ENCODE data around the gene IQSEC2. TPM values are rescaled to one million over a fixed set of nuclear protein-coding genes. Genes with fewer than 3 reads are reported as not detected.
A peak's percentile ranks its signal among the peaks of the same experiment; 100 is the strongest.

The IQSEC2 gene
- total RNA-seq, 1 donor from 2014 or later: 38.9 TPM

GRCh38 chrX:53234484-53234883, 46.9 kb downstream of the IQSEC2 start:
- Mint-ChIP-seq H3K27ac (ENCODE audit: unreplicated experiment) (no peak overlapping the region), H3K36me3 (ENCODE audit: low read depth, unreplicated experiment) (peaks cover 17% of the 10 kb centered on the region), H3K4me3 (ENCODE audit: unreplicated experiment) (no peak overlapping the region), H3K27me3 (ENCODE audit: unreplicated experiment) (peaks cover 5% of the 10 kb centered on the region), H3K4me1 (ENCODE audit: unreplicated experiment) (no peaks in the 10 kb centered on the region), H3K9me3 (ENCODE audit: unreplicated experiment) (no peaks in the 10 kb centered on the region)
- no peak for TF ChIP-seq CTCF (IDR thresholded peaks at IDR 0.05; ENCODE audit: unreplicated experiment)
- DNase-seq (ENCODE audit: low spot score): no peak

- no peak overlapping the region for H3K27ac Mint-ChIP-seq (ENCODE audit: unreplicated experiment)
- no peak for DNase-seq (ENCODE audit: low spot score)
- no peaks in the 10 kb centered on the region for H3K9me3 Mint-ChIP-seq (ENCODE audit: unreplicated experiment)
- H3K4me3 Mint-ChIP-seq (ENCODE audit: unreplicated experiment): no peak overlapping the region
- no peak for TF ChIP-seq CTCF (IDR thresholded peaks at IDR 0.05; ENCODE audit: unreplicated experiment)
- H3K36me3 Mint-ChIP-seq (ENCODE audit: low read depth, unreplicated experiment): peaks cover 10% of the 10 kb centered on the region
- H3K27me3 Mint-ChIP-seq (ENCODE audit: unreplicated experiment): peaks cover 5% of the 10 kb centered on the region
- no peaks in the 10 kb centered on the region for H3K4me1 Mint-ChIP-seq (ENCODE audit: unreplicated experiment)
Observed at GRCh38 chrX:53233536-53233935, 47.8 kb downstream of the IQSEC2 start.

- no peak for TF ChIP-seq CTCF (IDR thresholded peaks at IDR 0.05; ENCODE audit: unreplicated experiment)
- no peak for DNase-seq (ENCODE audit: low spot score)
- H3K9me3 Mint-ChIP-seq (ENCODE audit: unreplicated experiment): no peaks in the 10 kb centered on the region
- no peak overlapping the region for H3K4me3 Mint-ChIP-seq (ENCODE audit: unreplicated experiment)
- H3K27ac Mint-ChIP-seq (ENCODE audit: unreplicated experiment): no peak overlapping the region
- H3K27me3 Mint-ChIP-seq (ENCODE audit: unreplicated experiment): peaks cover 1% of the 10 kb centered on the region
- peaks cover 9% of the 10 kb centered on the region for H3K4me1 Mint-ChIP-seq (ENCODE audit: unreplicated experiment)
- peaks cover 6% of the 10 kb centered on the region for H3K36me3 Mint-ChIP-seq (ENCODE audit: low read depth, unreplicated experiment)
Observed at GRCh38 chrX:53230116-53230515, 51.3 kb downstream of the IQSEC2 start.

- Mint-ChIP-seq H3K4me1 (ENCODE audit: unreplicated experiment) (peaks cover 23% of the 10 kb centered on the region), H3K27me3 (ENCODE audit: unreplicated experiment) (peaks cover 1% of the 10 kb centered on the region), H3K27ac (ENCODE audit: unreplicated experiment) (no peak overlapping the region), H3K36me3 (ENCODE audit: low read depth, unreplicated experiment) (peaks cover 6% of the 10 kb centered on the region), H3K4me3 (ENCODE audit: unreplicated experiment) (no peak overlapping the region), H3K9me3 (ENCODE audit: unreplicated experiment) (no peaks in the 10 kb centered on the region)
- no peak for DNase-seq (ENCODE audit: low spot score)
- TF ChIP-seq CTCF (IDR thresholded peaks at IDR 0.05; ENCODE audit: unreplicated experiment): no peak
Observed at GRCh38 chrX:53227224-53227765, 54.1 kb downstream of the IQSEC2 start.

- Mint-ChIP-seq H3K4me3 (ENCODE audit: unreplicated experiment) (peak within 1 kb of the TSS; percentile 97), H3K36me3 (ENCODE audit: low read depth, unreplicated experiment) (no peaks in the 10 kb centered on the region), H3K27ac (ENCODE audit: unreplicated experiment) (peak within 1 kb of the TSS; percentile 99), H3K27me3 (ENCODE audit: unreplicated experiment) (no peaks in the 10 kb centered on the region), H3K4me1 (ENCODE audit: unreplicated experiment) (peaks cover 34% of the 10 kb centered on the region), H3K9me3 (ENCODE audit: unreplicated experiment) (no peaks in the 10 kb centered on the region)
- no peak for TF ChIP-seq CTCF (IDR thresholded peaks at IDR 0.05; ENCODE audit: unreplicated experiment)
- peak; percentile 75 for DNase-seq (ENCODE audit: low spot score)
Observed at GRCh38 chrX:53224860-53225797, 56.3 kb downstream of the IQSEC2 start, which contains the start of gene KDM5C. KDM5C (minus strand) TSS chrX:53225207; CDS start chrX:53224889, 318 bp downstream.
